GM23248 (cell line): ENCODE data around the gene JMY.

ENCODE experiments used
- EZH2 ChIP-seq: fragments of 200-600 bp; sonication (generic); IDR thresholded peaks from 2 replicates; pipeline ENCODE4 v1.6.1; 2018; ENCODE audit warnings: antibody characterized with exemption, mild to moderate bottlenecking; ENCODE audit not compliant: insufficient read depth, poor library complexity, severe bottlenecking
- EZH2phosphoT487 ChIP-seq: fragments of 200-600 bp; sonication (generic); IDR thresholded peaks from 2 replicates; pipeline ENCODE4 v1.6.1; 2018; ENCODE audit warnings: antibody characterized with exemption, moderate library complexity, mild to moderate bottlenecking, low read depth; ENCODE audit not compliant: insufficient read depth

GRCh38 chr5:79255786-79256557 is 20.0 kb downstream of the JMY start:
- TF ChIP-seq EZH2phosphoT487: no peak
- no peak for TF ChIP-seq EZH2
